GM23338 (cell line): Measurements from ENCODE around the gene CD74. TPM values are rescaled to one million over a fixed set of nuclear protein-coding genes. Genes with fewer than 3 reads are reported as not detected.

Source experiments
- ATAC-seq: fragments of 200-7000 bp; cut with Tn5 transposase; 3 replicates; pipeline ENCODE4 v1.9.1; 2020
- DNase-seq: peaks from one replicate; pipeline ENCODE4 v3.0.0-alpha.2; 2015; ENCODE audit warnings: low spot score
- H2AFZ ChIP-seq: fragments of 200-600 bp; sonication (generic); 2 replicates; pipeline ENCODE4 v1.8.0; 2016; ENCODE audit warnings: antibody characterized with exemption, mild to moderate bottlenecking, moderate library complexity
- H3F3A ChIP-seq: fragments of 200-600 bp; sonication (generic); replicated peaks from 2 replicates; pipeline ENCODE4 v1.8.0; 2017; ENCODE audit warnings: antibody characterized with exemption, mixed run types, low read depth
- H3K27ac ChIP-seq: fragments of 200-600 bp; sonication (generic); 2 replicates; pipeline ENCODE4 v1.6.1; 2016; ENCODE audit warnings: low read depth
- H3K27me3 ChIP-seq: fragments of 200-600 bp; sonication (generic); 2 replicates; pipeline ENCODE4 v1.8.0; 2016; ENCODE audit warnings: mild to moderate bottlenecking, mixed run types, moderate library complexity; ENCODE audit not compliant: insufficient read depth
- H3K36me3 ChIP-seq: fragments of 200-600 bp; sonication (generic); 2 replicates; pipeline ENCODE4 v1.8.0; 2016; ENCODE audit warnings: mild to moderate bottlenecking; ENCODE audit not compliant: insufficient read depth
- H3K4me1 ChIP-seq: fragments of 200-600 bp; sonication (generic); 2 replicates; pipeline ENCODE4 v1.8.0; 2016; ENCODE audit warnings: mild to moderate bottlenecking, moderate library complexity; ENCODE audit not compliant: insufficient read depth
- H3K4me2 ChIP-seq: fragments of 200-600 bp; sonication (generic); 2 replicates; pipeline ENCODE4 v1.7.1; 2017; ENCODE audit warnings: mixed run types
- H3K4me3 ChIP-seq: fragments of 200-600 bp; sonication (generic); 2 replicates; pipeline ENCODE4 v1.6.1; 2016; ENCODE audit warnings: mixed run types
- H3K79me2 ChIP-seq: fragments of 200-600 bp; sonication (generic); replicated peaks from 2 replicates; pipeline ENCODE4 v1.8.0; 2017; ENCODE audit warnings: mild to moderate bottlenecking; ENCODE audit not compliant: insufficient read depth
- H3K9me2 ChIP-seq: fragments of 200-600 bp; sonication (generic); 2 replicates; pipeline ENCODE4 v1.8.0; 2017; ENCODE audit not compliant: insufficient read depth
- H4K20me1 ChIP-seq: fragments of 200-600 bp; sonication (generic); replicated peaks from 2 replicates; pipeline ENCODE4 v1.8.0; 2017; ENCODE audit warnings: mild to moderate bottlenecking; ENCODE audit not compliant: insufficient read depth
- H3K27ac Mint-ChIP-seq: 2 replicates; pipeline ENCODE4 v1.8.0; 2020; ENCODE audit warnings: inconsistent platforms, mild to moderate bottlenecking, moderate library complexity, mixed read lengths
- H3K27me3 Mint-ChIP-seq: 3 replicates; pipeline ENCODE4 v1.8.0; 2022; ENCODE audit warnings: low read depth, mild to moderate bottlenecking, moderate library complexity, mixed read lengths, inconsistent platforms; ENCODE audit not compliant: insufficient read depth, poor library complexity
- H3K36me3 Mint-ChIP-seq: 3 replicates; pipeline ENCODE4 v1.8.0; 2021; ENCODE audit warnings: low read depth, mild to moderate bottlenecking, inconsistent platforms, moderate library complexity, mixed read lengths
- H3K4me1 Mint-ChIP-seq: 3 replicates; pipeline ENCODE4 v1.8.0; 2020; ENCODE audit warnings: mild to moderate bottlenecking, inconsistent platforms, mixed read lengths
- H3K4me3 Mint-ChIP-seq: 3 replicates; pipeline ENCODE4 v1.8.0; 2021; ENCODE audit warnings: moderate library complexity, mild to moderate bottlenecking, inconsistent platforms, mixed read lengths
- H3K9me3 Mint-ChIP-seq: 3 replicates; pipeline ENCODE4 v1.8.0; 2020; ENCODE audit warnings: moderate library complexity, mild to moderate bottlenecking, inconsistent platforms, mixed read lengths
- CTCF ChIP-seq, 2 experiments: fragments of 200-600 bp in 1 of 2; sonication (generic) in 1 of 2; conservative IDR thresholded peaks; 2 replicates each; pipeline versions ENCODE4 v1.5.1 to v1.6.1; 2016 to 2017; ENCODE audit warnings: antibody characterized with exemption in 2 of 2, low read depth in 2 of 2, mild to moderate bottlenecking in 2 of 2, moderate library complexity in 1 of 2
- ETS1 ChIP-seq: IDR thresholded peaks from 2 replicates; pipeline ENCODE4 v1.6.1; 2016; ENCODE audit warnings: antibody characterized with exemption
- EZH2 ChIP-seq: fragments of 200-600 bp; sonication (generic); IDR thresholded peaks from one replicate; pipeline ENCODE4 v1.8.0; 2017; ENCODE audit warnings: antibody characterized with exemption, mild to moderate bottlenecking, low read depth; ENCODE audit not compliant: unreplicated experiment
- EZH2phosphoT487 ChIP-seq: fragments of 200-600 bp; sonication (generic); IDR thresholded peaks from one replicate; pipeline ENCODE4 v1.8.1; 2018; ENCODE audit warnings: antibody characterized with exemption; ENCODE audit not compliant: unreplicated experiment
- JUNB ChIP-seq: IDR thresholded peaks from one replicate; pipeline ENCODE4 v1.6.1; 2016; ENCODE audit warnings: antibody characterized with exemption; ENCODE audit not compliant: unreplicated experiment
- NANOG ChIP-seq: IDR thresholded peaks from 2 replicates; pipeline ENCODE4 v1.6.1; 2016; ENCODE audit warnings: antibody characterized with exemption, borderline replicate concordance
- POLR2AphosphoS5 ChIP-seq: IDR thresholded peaks from 2 replicates; pipeline ENCODE4 v1.6.1; 2016; ENCODE audit warnings: antibody characterized with exemption, low read depth
- REST ChIP-seq: IDR thresholded peaks from one replicate; pipeline ENCODE4 v1.6.1; 2018; ENCODE audit warnings: antibody characterized with exemption; ENCODE audit not compliant: unreplicated experiment
- STAT1 ChIP-seq: IDR thresholded peaks from one replicate; pipeline ENCODE4 v1.6.1; 2016; ENCODE audit warnings: antibody characterized with exemption; ENCODE audit not compliant: unreplicated experiment
- ZNF114 ChIP-seq: fragments of 250-450 bp; sonication (Bioruptor Pico); IDR thresholded peaks from 2 replicates; pipeline ENCODE4 v1.5.0; 2020; ENCODE audit warnings: mild to moderate bottlenecking, moderate library complexity
- ZNF331 ChIP-seq: fragments of 250-450 bp; sonication (Bioruptor Pico); IDR thresholded peaks from 2 replicates; pipeline ENCODE4 v1.5.0; 2020; ENCODE audit warnings: low read depth, mild to moderate bottlenecking, moderate library complexity
- polyA plus RNA-seq: library from polyadenylated mRNA; unstranded; fragments of >200 nt; fragmentation: Nextera tagmentation; extraction: Ambion mirVana; gene quantifications from 2 replicates; pipeline ENCODE4 v1.2.1, GENCODE V29; 2016
- total RNA-seq: library from RNA; depleted of rRNA; stranded (reverse); fragments of >200 nt; shearing (Covaris generic); gene quantifications from 2 replicates; pipeline ENCODE4 v1.2.3, GENCODE V29; 2014
- TF ChIP-seq, protein P1 (sequence below): fragments of 250-450 bp; sonication (Bioruptor Pico); IDR thresholded peaks from 2 replicates; pipeline ENCODE4 v1.5.0; 2020; ENCODE audit warnings: mild to moderate bottlenecking, moderate library complexity

CD74 gene
- total and polyA plus RNA-seq, 2 experiments from 2014 or later, result 49.8 to 98.4 TPM

GRCh38 chr5:150428106-150428876 is 15.6 kb upstream of the CD74 start:
- H3K36me3 ChIP-seq, result no peaks in the 10 kb centered on the region
- ATAC-seq, result peak; percentile 32; the same call in 1 of the 3 replicates
- Mint-ChIP-seq H3K9me3 (no peaks in the 10 kb centered on the region), H3K36me3 (no peaks in the 10 kb centered on the region; the same call in 2 of the 3 replicates), H3K27ac (no peak overlapping the region), H3K4me3 (no peak overlapping the region), H3K4me1 (no peaks in the 10 kb centered on the region), H3K27me3 (peaks cover 7% of the 10 kb centered on the region)
- H3F3A ChIP-seq, result no peaks in the 10 kb centered on the region
- no peaks in the 10 kb centered on the region for H3K27me3 ChIP-seq
- no peaks in the 10 kb centered on the region for H3K4me1 ChIP-seq
- no peaks in the 10 kb centered on the region for H3K9me2 ChIP-seq
- no peak overlapping the region for H3K4me3 ChIP-seq
- H3K27ac ChIP-seq, result no peak overlapping the region
- H4K20me1 ChIP-seq, result no peaks in the 10 kb centered on the region
- TF ChIP-seq ZNF331 (CRISPR knock-in tag), result no peak
- TF ChIP-seq REST, result no peak
- TF ChIP-seq EZH2, result no peak
- TF ChIP-seq, protein P1, sequence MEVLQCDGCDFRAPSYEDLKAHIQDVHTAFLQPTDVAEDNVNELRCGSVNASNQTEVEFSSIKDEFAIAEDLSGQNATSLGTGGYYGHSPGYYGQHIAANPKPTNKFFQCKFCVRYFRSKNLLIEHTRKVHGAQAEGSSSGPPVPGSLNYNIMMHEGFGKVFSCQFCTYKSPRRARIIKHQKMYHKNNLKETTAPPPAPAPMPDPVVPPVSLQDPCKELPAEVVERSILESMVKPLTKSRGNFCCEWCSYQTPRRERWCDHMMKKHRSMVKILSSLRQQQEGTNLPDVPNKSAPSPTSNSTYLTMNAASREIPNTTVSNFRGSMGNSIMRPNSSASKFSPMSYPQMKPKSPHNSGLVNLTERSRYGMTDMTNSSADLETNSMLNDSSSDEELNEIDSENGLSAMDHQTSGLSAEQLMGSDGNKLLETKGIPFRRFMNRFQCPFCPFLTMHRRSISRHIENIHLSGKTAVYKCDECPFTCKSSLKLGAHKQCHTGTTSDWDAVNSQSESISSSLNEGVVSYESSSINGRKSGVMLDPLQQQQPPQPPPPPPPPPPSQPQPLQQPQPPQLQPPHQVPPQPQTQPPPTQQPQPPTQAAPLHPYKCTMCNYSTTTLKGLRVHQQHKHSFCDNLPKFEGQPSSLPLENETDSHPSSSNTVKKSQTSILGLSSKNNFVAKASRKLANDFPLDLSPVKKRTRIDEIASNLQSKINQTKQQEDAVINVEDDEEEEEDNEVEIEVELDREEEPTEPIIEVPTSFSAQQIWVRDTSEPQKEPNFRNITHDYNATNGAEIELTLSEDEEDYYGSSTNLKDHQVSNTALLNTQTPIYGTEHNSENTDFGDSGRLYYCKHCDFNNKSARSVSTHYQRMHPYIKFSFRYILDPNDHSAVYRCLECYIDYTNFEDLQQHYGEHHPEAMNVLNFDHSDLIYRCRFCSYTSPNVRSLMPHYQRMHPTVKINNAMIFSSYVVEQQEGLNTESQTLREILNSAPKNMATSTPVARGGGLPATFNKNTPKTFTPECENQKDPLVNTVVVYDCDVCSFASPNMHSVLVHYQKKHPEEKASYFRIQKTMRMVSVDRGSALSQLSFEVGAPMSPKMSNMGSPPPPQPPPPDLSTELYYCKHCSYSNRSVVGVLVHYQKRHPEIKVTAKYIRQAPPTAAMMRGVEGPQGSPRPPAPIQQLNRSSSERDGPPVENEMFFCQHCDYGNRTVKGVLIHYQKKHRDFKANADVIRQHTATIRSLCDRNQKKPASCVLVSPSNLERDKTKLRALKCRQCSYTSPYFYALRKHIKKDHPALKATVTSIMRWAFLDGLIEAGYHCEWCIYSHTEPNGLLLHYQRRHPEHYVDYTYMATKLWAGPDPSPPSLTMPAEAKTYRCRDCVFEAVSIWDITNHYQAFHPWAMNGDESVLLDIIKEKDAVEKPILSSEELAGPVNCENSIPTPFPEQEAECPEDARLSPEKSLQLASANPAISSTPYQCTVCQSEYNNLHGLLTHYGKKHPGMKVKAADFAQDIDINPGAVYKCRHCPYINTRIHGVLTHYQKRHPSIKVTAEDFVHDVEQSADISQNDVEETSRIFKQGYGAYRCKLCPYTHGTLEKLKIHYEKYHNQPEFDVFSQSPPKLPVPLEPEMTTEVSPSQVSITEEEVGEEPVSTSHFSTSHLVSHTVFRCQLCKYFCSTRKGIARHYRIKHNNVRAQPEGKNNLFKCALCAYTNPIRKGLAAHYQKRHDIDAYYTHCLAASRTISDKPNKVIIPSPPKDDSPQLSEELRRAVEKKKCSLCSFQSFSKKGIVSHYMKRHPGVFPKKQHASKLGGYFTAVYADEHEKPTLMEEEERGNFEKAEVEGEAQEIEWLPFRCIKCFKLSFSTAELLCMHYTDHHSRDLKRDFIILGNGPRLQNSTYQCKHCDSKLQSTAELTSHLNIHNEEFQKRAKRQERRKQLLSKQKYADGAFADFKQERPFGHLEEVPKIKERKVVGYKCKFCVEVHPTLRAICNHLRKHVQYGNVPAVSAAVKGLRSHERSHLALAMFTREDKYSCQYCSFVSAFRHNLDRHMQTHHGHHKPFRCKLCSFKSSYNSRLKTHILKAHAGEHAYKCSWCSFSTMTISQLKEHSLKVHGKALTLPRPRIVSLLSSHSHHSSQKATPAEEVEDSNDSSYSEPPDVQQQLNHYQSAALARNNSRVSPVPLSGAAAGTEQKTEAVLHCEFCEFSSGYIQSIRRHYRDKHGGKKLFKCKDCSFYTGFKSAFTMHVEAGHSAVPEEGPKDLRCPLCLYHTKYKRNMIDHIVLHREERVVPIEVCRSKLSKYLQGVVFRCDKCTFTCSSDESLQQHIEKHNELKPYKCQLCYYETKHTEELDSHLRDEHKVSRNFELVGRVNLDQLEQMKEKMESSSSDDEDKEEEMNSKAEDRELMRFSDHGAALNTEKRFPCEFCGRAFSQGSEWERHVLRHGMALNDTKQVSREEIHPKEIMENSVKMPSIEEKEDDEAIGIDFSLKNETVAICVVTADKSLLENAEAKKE, result no peak
- TF ChIP-seq NANOG, result no peak
- TF ChIP-seq JUNB, result no peak
- TF ChIP-seq POLR2AphosphoS5, result no peak
- no peak for TF ChIP-seq CTCF (conservative IDR thresholded peaks at IDR 0.05; ENCODE audit: low read depth in 2 of 2)
- TF ChIP-seq ZNF114, result no peak
- TF ChIP-seq ETS1, result no peak
- TF ChIP-seq EZH2phosphoT487, result no peak
- no peak for TF ChIP-seq STAT1
- no peak overlapping the region for H3K4me2 ChIP-seq
- no peaks in the 10 kb centered on the region for H3K79me2 ChIP-seq
- H2AFZ ChIP-seq, result peak overlapping the region; percentile 10; the same call in 1 of the 2 replicates
- no peak for DNase-seq
